SK-N-SH (cell line): ENCODE results near the gene RPL28. TPM values are rescaled to one million over a fixed set of nuclear protein-coding genes. Genes with fewer than 3 reads are reported as not detected.

Source experiments
- CTCF ChIA-PET: fragments of 300-600, 350-600 bp; formaldehyde crosslinking; extraction: SDS; loops from one replicate; lab custom pipeline; 2021; lab: Yijun Ruan, JAX
- POLR2A ChIA-PET: fragments of 350-600 bp; sonication (Branson Sonifier 250); formaldehyde crosslinking; extraction: SDS; loops from one replicate; lab custom pipeline; 2020; ENCODE audit warnings: antibody characterized with exemption, inconsistent platforms; lab: Yijun Ruan, JAX
- DNase-seq: peaks from one replicate; pipeline ENCODE4 v3.0.0; 2012
- H2AFZ ChIP-seq: fragments of 200-600 bp; sonication (generic); 2 replicates; pipeline ENCODE4 v1.8.1; 2016; ENCODE audit warnings: antibody characterized with exemption, mild to moderate bottlenecking, low read depth
- H3F3A ChIP-seq: fragments of 200-600 bp; sonication (generic); replicated peaks from 2 replicates; pipeline ENCODE3; 2016; ENCODE audit warnings: antibody characterized with exemption, mild to moderate bottlenecking; ENCODE audit not compliant: insufficient read depth
- H3K27ac ChIP-seq, 2 experiments: fragments of 200-500 bp in 1 of 2; fragments of 200-600 bp in 1 of 2; sonication (Bioruptor generic) in 1 of 2; sonication (generic), shearing (Covaris generic) in 1 of 2; 2 replicates each; pipeline versions ENCODE4 v1.5.1 to v1.6.1; 2014 to 2016; ENCODE audit warnings: low read depth in 2 of 2, inconsistent platforms in 1 of 2, low read length in 1 of 2, mild to moderate bottlenecking in 1 of 2, mixed read lengths in 1 of 2
- H3K27me3 ChIP-seq: fragments of 200-600 bp; sonication (generic), shearing (Covaris generic); 2 replicates; pipeline ENCODE4 v1.6.1; 2016; ENCODE audit warnings: mixed run types; ENCODE audit not compliant: insufficient read depth
- H3K36me3 ChIP-seq, 2 experiments: fragments of 200-500 bp in 1 of 2; fragments of 200-600 bp in 1 of 2; sonication (Bioruptor generic) in 1 of 2; sonication (generic) in 1 of 2; replicated peaks in 1 of 2; 2 replicates each; pipeline versions ENCODE3 to v1.5.1; 2014 to 2016; ENCODE audit warnings: low read length in 1 of 2, mild to moderate bottlenecking in 1 of 2; ENCODE audit not compliant: insufficient read depth in 2 of 2, control insufficient read depth in 1 of 2
- H3K4me1 ChIP-seq, 2 experiments: fragments of 200-500 bp in 1 of 2; fragments of 200-600 bp in 1 of 2; sonication (Bioruptor generic) in 1 of 2; sonication (generic), shearing (Covaris generic) in 1 of 2; 2 replicates each; pipeline versions ENCODE4 v1.5.1 to v1.6.1; 2014 to 2016; ENCODE audit warnings: low read depth in 1 of 2, low read length in 1 of 2, mixed run types in 1 of 2; ENCODE audit not compliant: insufficient read depth in 2 of 2, control insufficient read depth in 1 of 2
- H3K4me2 ChIP-seq: fragments of 200-600 bp; sonication (generic), shearing (Covaris generic); 2 replicates; pipeline ENCODE4 v1.6.1; 2017; ENCODE audit warnings: mixed run types
- H3K4me3 ChIP-seq, 2 experiments: fragments of 200-500 bp in 1 of 2; fragments of 200-600 bp in 1 of 2; sonication (Bioruptor generic) in 1 of 2; sonication (generic), shearing (Covaris generic) in 1 of 2; 2 replicates each; pipeline versions ENCODE4 v1.5.1 to v1.8.1; 2014 to 2016; ENCODE audit warnings: low read depth in 2 of 2, inconsistent platforms in 1 of 2, low read length in 1 of 2, mild to moderate bottlenecking in 1 of 2, mixed read lengths in 1 of 2, moderate library complexity in 1 of 2
- H3K79me2 ChIP-seq: fragments of 200-600 bp; sonication (generic); 2 replicates; pipeline ENCODE4 v1.8.1; 2017; ENCODE audit warnings: mild to moderate bottlenecking; ENCODE audit not compliant: insufficient read depth
- H3K9ac ChIP-seq: fragments of 200-600 bp; sonication (generic); 2 replicates; pipeline ENCODE4 v1.6.1; 2017; ENCODE audit warnings: mixed run types
- H3K9me2 ChIP-seq: fragments of 200-600 bp; sonication (generic); 2 replicates; pipeline ENCODE4 v1.6.1; 2017; ENCODE audit warnings: mixed run types
- H3K9me3 ChIP-seq: fragments of 200-600 bp; sonication (generic); 2 replicates; pipeline ENCODE4 v1.6.1; 2017; ENCODE audit warnings: mixed run types, mild to moderate bottlenecking, moderate library complexity
- H4K20me1 ChIP-seq: fragments of 200-600 bp; sonication (generic); 2 replicates; pipeline ENCODE4 v1.6.1; 2017; ENCODE audit warnings: mild to moderate bottlenecking, mixed run types; ENCODE audit not compliant: insufficient read depth
- CTCF ChIP-seq: fragments of 200-600 bp; sonication (generic); IDR thresholded peaks from 2 replicates; pipeline ENCODE4 v1.6.1; 2017; ENCODE audit warnings: antibody characterized with exemption, mild to moderate bottlenecking, moderate library complexity
- EP300 ChIP-seq, 2 experiments: IDR thresholded peaks; 2 replicates each; pipeline versions ENCODE4 v1.4.0 to v1.6.1; 2012; ENCODE audit warnings: borderline replicate concordance in 1 of 2, low read depth in 1 of 2, low read length in 1 of 2
- EZH2phosphoT487 ChIP-seq: fragments of 200-600 bp; sonication (generic); IDR thresholded peaks from 2 replicates; pipeline ENCODE4 v1.6.1; 2017; ENCODE audit warnings: low read depth, mixed run types, mild to moderate bottlenecking, antibody characterized with exemption, moderate library complexity, borderline replicate concordance
- FOXJ3 ChIP-seq: sonication (generic); formaldehyde crosslinking; IDR thresholded peaks from 2 replicates; pipeline ENCODE4 v1.5.1; 2020; ENCODE audit warnings: mild to moderate bottlenecking, missing genetic modification reagents
- NFIC ChIP-seq: IDR thresholded peaks from 2 replicates; pipeline ENCODE4 v1.4.0; 2012; ENCODE audit warnings: borderline replicate concordance
- RAD21 ChIP-seq: IDR thresholded peaks from 2 replicates; pipeline ENCODE4 v1.6.1; 2012; ENCODE audit warnings: mild to moderate bottlenecking, low read length
- RCOR1 ChIP-seq: fragments of 150-350 bp; IDR thresholded peaks from 2 replicates; pipeline ENCODE4 v1.6.1; 2017; ENCODE audit warnings: antibody characterized with exemption, low read length
- RFX5 ChIP-seq: IDR thresholded peaks from 2 replicates; pipeline ENCODE4 v1.6.1; 2012; ENCODE audit warnings: mild to moderate bottlenecking, improper control_type of control experiment, low read length
- RXRA ChIP-seq: IDR thresholded peaks from 2 replicates; pipeline ENCODE4 v1.4.0; 2012; ENCODE audit warnings: low read depth, mild to moderate bottlenecking, borderline replicate concordance
- SMC3 ChIP-seq: IDR thresholded peaks from 2 replicates; pipeline ENCODE4 v1.6.1; 2012; ENCODE audit warnings: low read depth, low read length, improper control_type of control experiment
- WGBS: methylation state at CpG from one replicate; pipeline ENCODE4 v1.1.6; 2017; ENCODE audit warnings: low lambda C conversion rate; 5-methylcytosine and 5-hydroxymethylcytosine counted together
- polyA plus RNA-seq, 3 experiments: library from polyadenylated mRNA; depleted of rRNA; stranded (reverse); fragments of >200 nt; gene quantifications; 2 replicates each; pipeline ENCODE4 v1.2.3, GENCODE V29; 2012
- TF ChIP-seq, protein P1 (sequence below): IDR thresholded peaks from 2 replicates; pipeline ENCODE4 v1.4.0; 2012; ENCODE audit warnings: low read depth, borderline replicate concordance
- TF ChIP-seq, protein P2 (sequence below): fragments of 150-350 bp; IDR thresholded peaks from 2 replicates; pipeline ENCODE4 v1.6.1; 2016; ENCODE audit warnings: mild to moderate bottlenecking, low read depth, low read length

The RPL28 gene
- polyA plus RNA-seq, 1 of the 3 experiments (the other 2 are of a cell fraction): 2,368 TPM

DNA sequence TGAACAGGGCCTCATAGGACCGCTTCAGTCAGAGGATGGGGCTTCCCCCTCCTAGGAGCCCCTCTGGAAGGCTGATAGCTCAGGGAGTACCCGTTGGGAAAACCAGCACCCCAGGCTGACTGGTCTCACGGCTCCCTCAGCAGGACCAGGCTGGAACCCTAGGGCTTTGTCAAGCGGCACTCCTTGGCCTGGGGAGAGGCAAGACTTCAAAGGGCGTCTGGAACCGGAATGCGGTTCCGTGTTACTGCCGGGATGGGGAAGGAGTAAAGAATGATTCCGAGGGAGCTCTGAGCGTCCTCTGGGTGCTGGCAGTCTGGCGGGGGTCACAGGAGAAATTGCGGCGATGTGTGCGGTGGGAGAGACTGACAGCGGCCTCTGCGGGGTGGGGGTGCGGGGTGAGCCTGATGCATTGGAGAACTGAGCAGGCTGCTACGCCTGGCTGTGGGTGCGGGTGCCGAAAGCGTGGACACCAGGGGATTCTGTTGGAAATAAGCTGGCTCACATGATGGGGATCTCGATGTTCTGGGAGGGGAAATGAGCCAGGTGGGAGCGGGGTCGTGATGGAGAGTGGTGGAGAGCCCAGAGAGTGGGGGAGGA is 33.1 kb upstream of the RPL28 start:
- POLR2A ChIA-PET: interaction anchor here (1.6 to 1.7 kb wide), 2 partner anchors 13 to 31 kb away, joined by 5 to 7 read pairs; partner anchors contain the start of genes KMT5C and TMEM238
- 42% methylated on average over 24 of the region's 25 CpGs for WGBS
- CTCF ChIA-PET: interaction anchor here (1.0 to 2.5 kb wide), 5 partner anchors 8 to 51 kb away, joined by 3 to 9 read pairs (median 3); partner anchors contain the start of genes KMT5C and TMEM238

DNA sequence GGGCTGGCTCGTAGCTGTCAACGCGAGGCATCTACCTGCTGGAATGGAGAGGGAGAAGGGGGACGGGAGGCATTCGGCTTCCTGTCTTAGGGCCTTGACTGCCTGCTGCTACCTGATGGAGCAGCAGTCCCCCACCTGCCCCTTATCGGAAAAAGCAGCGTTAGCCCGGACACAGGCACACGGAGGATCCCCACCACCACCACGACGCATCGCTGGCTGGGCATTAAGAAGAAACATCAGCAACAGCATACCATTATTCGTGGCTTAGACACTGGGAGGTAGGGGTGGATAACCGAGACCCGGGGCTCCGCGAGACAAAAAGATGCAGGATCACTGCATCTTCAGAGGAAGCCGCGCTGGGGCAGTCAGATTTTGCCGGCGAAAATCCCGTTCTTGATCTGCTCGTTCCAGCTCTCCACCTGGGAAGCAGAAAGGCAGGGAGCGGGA is 32.4 kb upstream of the RPL28 start:
- Histone ChIP-seq H3K4me3 (peak overlapping the region; percentile 49 to 59), H3K4me1 (peaks cover 0 to 17% of the 10 kb centered on the region in 2 experiments; a peak in 1 of 4 replicates), H3K36me3 (no peaks in the 10 kb centered on the region), H2AFZ (no peak overlapping the region; the same call in 1 of the 2 replicates), H3K27me3 (peaks cover 38% of the 10 kb centered on the region), H4K20me1 (no peaks in the 10 kb centered on the region), H3F3A (peaks cover 12% of the 10 kb centered on the region), H3K9me3 (no peaks in the 10 kb centered on the region), H3K9me2 (no peaks in the 10 kb centered on the region), H3K79me2 (no peaks in the 10 kb centered on the region), H3K27ac (no peak overlapping the region), H3K9ac (no peak overlapping the region), H3K4me2 (peak overlapping the region; percentile 95)
- ChIA-PET POLR2A (interaction anchor here (1.6 to 1.7 kb wide), 2 partner anchors 14 to 31 kb away, joined by 5 to 7 read pairs; partner anchors contain the start of genes KMT5C and TMEM238), CTCF (interaction anchor here (1.0 to 2.5 kb wide), 3 partner anchors 9 to 52 kb away, joined by 3 to 9 read pairs (median 6); partner anchors contain the start of gene KMT5C)
- DNase-seq: no peak
- 11% methylated on average over 13 of the region's 24 CpGs for WGBS
- no peak for TF ChIP-seq RXRA
- no peak for TF ChIP-seq SMC3
- no peak for TF ChIP-seq RAD21
- TF ChIP-seq FOXJ3 (CRISPR knock-in tag): no peak
- no peak for TF ChIP-seq EP300 (IDR thresholded peaks at IDR 0.05; ENCODE audit: borderline replicate concordance in 1 of 2, low read depth in 1 of 2, low read length in 1 of 2)
- TF ChIP-seq RCOR1: no peak
- no peak for TF ChIP-seq CTCF
- TF ChIP-seq RFX5: no peak
- TF ChIP-seq, protein P1, sequence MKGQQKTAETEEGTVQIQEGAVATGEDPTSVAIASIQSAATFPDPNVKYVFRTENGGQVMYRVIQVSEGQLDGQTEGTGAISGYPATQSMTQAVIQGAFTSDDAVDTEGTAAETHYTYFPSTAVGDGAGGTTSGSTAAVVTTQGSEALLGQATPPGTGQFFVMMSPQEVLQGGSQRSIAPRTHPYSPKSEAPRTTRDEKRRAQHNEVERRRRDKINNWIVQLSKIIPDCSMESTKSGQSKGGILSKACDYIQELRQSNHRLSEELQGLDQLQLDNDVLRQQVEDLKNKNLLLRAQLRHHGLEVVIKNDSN: no peak
- TF ChIP-seq NFIC: no peak

More for the DNA sequence above, 33.1 kb upstream of the RPL28 start:
- H3K4me3 ChIP-seq: no peak overlapping the region
- no peaks in the 10 kb centered on the region for H4K20me1 ChIP-seq
- H3K27me3 ChIP-seq: peaks cover 38% of the 10 kb centered on the region
- no peaks in the 10 kb centered on the region for H3K36me3 ChIP-seq
- no peak for DNase-seq
- H3K9me2 ChIP-seq: no peaks in the 10 kb centered on the region
- no peak overlapping the region for H2AFZ ChIP-seq
- H3K4me2 ChIP-seq: no peak overlapping the region
- H3K9ac ChIP-seq: no peak overlapping the region
- H3K4me1 ChIP-seq: peaks cover 0 to 17% of the 10 kb centered on the region in 2 experiments; a peak in 1 of 4 replicates
- TF ChIP-seq, protein P2, sequence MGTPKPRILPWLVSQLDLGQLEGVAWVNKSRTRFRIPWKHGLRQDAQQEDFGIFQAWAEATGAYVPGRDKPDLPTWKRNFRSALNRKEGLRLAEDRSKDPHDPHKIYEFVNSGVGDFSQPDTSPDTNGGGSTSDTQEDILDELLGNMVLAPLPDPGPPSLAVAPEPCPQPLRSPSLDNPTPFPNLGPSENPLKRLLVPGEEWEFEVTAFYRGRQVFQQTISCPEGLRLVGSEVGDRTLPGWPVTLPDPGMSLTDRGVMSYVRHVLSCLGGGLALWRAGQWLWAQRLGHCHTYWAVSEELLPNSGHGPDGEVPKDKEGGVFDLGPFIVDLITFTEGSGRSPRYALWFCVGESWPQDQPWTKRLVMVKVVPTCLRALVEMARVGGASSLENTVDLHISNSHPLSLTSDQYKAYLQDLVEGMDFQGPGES: no peak
- TF ChIP-seq CTCF (no peak), EZH2phosphoT487 (no peak)
- TF ChIP-seq, all 33 proteins: peak for 0
- Histone ChIP-seq H3K9me3 (no peaks in the 10 kb centered on the region), H3F3A (peaks cover 14% of the 10 kb centered on the region), H3K27ac (no peak overlapping the region), H3K79me2 (no peaks in the 10 kb centered on the region)
